GM23338 (cell line): Measurements from ENCODE around the gene NDOR1. TPM values are rescaled to one million over a fixed set of nuclear protein-coding genes. Genes with fewer than 3 reads are reported as not detected.

Source experiments
- ATAC-seq: fragments of 200-7000 bp; cut with Tn5 transposase; 3 replicates; pipeline ENCODE4 v1.9.1; 2020
- DNase-seq: peaks from one replicate; pipeline ENCODE4 v3.0.0-alpha.2; 2015; ENCODE audit warnings: low spot score
- H2AFZ ChIP-seq: fragments of 200-600 bp; sonication (generic); 2 replicates; pipeline ENCODE4 v1.8.0; 2016; ENCODE audit warnings: antibody characterized with exemption, mild to moderate bottlenecking, moderate library complexity
- H3F3A ChIP-seq: fragments of 200-600 bp; sonication (generic); replicated peaks from 2 replicates; pipeline ENCODE4 v1.8.0; 2017; ENCODE audit warnings: antibody characterized with exemption, mixed run types, low read depth
- H3K27ac ChIP-seq: fragments of 200-600 bp; sonication (generic); 2 replicates; pipeline ENCODE4 v1.6.1; 2016; ENCODE audit warnings: low read depth
- H3K27me3 ChIP-seq: fragments of 200-600 bp; sonication (generic); 2 replicates; pipeline ENCODE4 v1.8.0; 2016; ENCODE audit warnings: mild to moderate bottlenecking, mixed run types, moderate library complexity; ENCODE audit not compliant: insufficient read depth
- H3K36me3 ChIP-seq: fragments of 200-600 bp; sonication (generic); 2 replicates; pipeline ENCODE4 v1.8.0; 2016; ENCODE audit warnings: mild to moderate bottlenecking; ENCODE audit not compliant: insufficient read depth
- H3K4me1 ChIP-seq: fragments of 200-600 bp; sonication (generic); 2 replicates; pipeline ENCODE4 v1.8.0; 2016; ENCODE audit warnings: mild to moderate bottlenecking, moderate library complexity; ENCODE audit not compliant: insufficient read depth
- H3K4me2 ChIP-seq: fragments of 200-600 bp; sonication (generic); 2 replicates; pipeline ENCODE4 v1.7.1; 2017; ENCODE audit warnings: mixed run types
- H3K4me3 ChIP-seq: fragments of 200-600 bp; sonication (generic); 2 replicates; pipeline ENCODE4 v1.6.1; 2016; ENCODE audit warnings: mixed run types
- H3K79me2 ChIP-seq: fragments of 200-600 bp; sonication (generic); replicated peaks from 2 replicates; pipeline ENCODE4 v1.8.0; 2017; ENCODE audit warnings: mild to moderate bottlenecking; ENCODE audit not compliant: insufficient read depth
- H3K9me2 ChIP-seq: fragments of 200-600 bp; sonication (generic); 2 replicates; pipeline ENCODE4 v1.8.0; 2017; ENCODE audit not compliant: insufficient read depth
- H4K20me1 ChIP-seq: fragments of 200-600 bp; sonication (generic); replicated peaks from 2 replicates; pipeline ENCODE4 v1.8.0; 2017; ENCODE audit warnings: mild to moderate bottlenecking; ENCODE audit not compliant: insufficient read depth
- H3K27ac Mint-ChIP-seq: 2 replicates; pipeline ENCODE4 v1.8.0; 2020; ENCODE audit warnings: inconsistent platforms, mild to moderate bottlenecking, moderate library complexity, mixed read lengths
- H3K27me3 Mint-ChIP-seq: 3 replicates; pipeline ENCODE4 v1.8.0; 2022; ENCODE audit warnings: low read depth, mild to moderate bottlenecking, moderate library complexity, mixed read lengths, inconsistent platforms; ENCODE audit not compliant: insufficient read depth, poor library complexity
- H3K36me3 Mint-ChIP-seq: 3 replicates; pipeline ENCODE4 v1.8.0; 2021; ENCODE audit warnings: low read depth, mild to moderate bottlenecking, inconsistent platforms, moderate library complexity, mixed read lengths
- H3K4me1 Mint-ChIP-seq: 3 replicates; pipeline ENCODE4 v1.8.0; 2020; ENCODE audit warnings: mild to moderate bottlenecking, inconsistent platforms, mixed read lengths
- H3K4me3 Mint-ChIP-seq: 3 replicates; pipeline ENCODE4 v1.8.0; 2021; ENCODE audit warnings: moderate library complexity, mild to moderate bottlenecking, inconsistent platforms, mixed read lengths
- H3K9me3 Mint-ChIP-seq: 3 replicates; pipeline ENCODE4 v1.8.0; 2020; ENCODE audit warnings: moderate library complexity, mild to moderate bottlenecking, inconsistent platforms, mixed read lengths
- CREB1 ChIP-seq: fragments of 250-450 bp; sonication (Bioruptor Pico); IDR thresholded peaks from 2 replicates; pipeline ENCODE4 v1.5.0; 2020; ENCODE audit warnings: low read depth, mild to moderate bottlenecking, moderate library complexity
- CTCF ChIP-seq, 2 experiments: fragments of 200-600 bp in 1 of 2; sonication (generic) in 1 of 2; conservative IDR thresholded peaks; 2 replicates each; pipeline versions ENCODE4 v1.5.1 to v1.6.1; 2016 to 2017; ENCODE audit warnings: antibody characterized with exemption in 2 of 2, low read depth in 2 of 2, mild to moderate bottlenecking in 2 of 2, moderate library complexity in 1 of 2
- EZH2 ChIP-seq: fragments of 200-600 bp; sonication (generic); IDR thresholded peaks from one replicate; pipeline ENCODE4 v1.8.0; 2017; ENCODE audit warnings: antibody characterized with exemption, mild to moderate bottlenecking, low read depth; ENCODE audit not compliant: unreplicated experiment
- NANOG ChIP-seq: IDR thresholded peaks from 2 replicates; pipeline ENCODE4 v1.6.1; 2016; ENCODE audit warnings: antibody characterized with exemption, borderline replicate concordance
- STAT1 ChIP-seq: IDR thresholded peaks from one replicate; pipeline ENCODE4 v1.6.1; 2016; ENCODE audit warnings: antibody characterized with exemption; ENCODE audit not compliant: unreplicated experiment
- ZNF331 ChIP-seq: fragments of 250-450 bp; sonication (Bioruptor Pico); IDR thresholded peaks from 2 replicates; pipeline ENCODE4 v1.5.0; 2020; ENCODE audit warnings: low read depth, mild to moderate bottlenecking, moderate library complexity
- polyA plus RNA-seq: library from polyadenylated mRNA; unstranded; fragments of >200 nt; fragmentation: Nextera tagmentation; extraction: Ambion mirVana; gene quantifications from 2 replicates; pipeline ENCODE4 v1.2.1, GENCODE V29; 2016
- total RNA-seq: library from RNA; depleted of rRNA; stranded (reverse); fragments of >200 nt; shearing (Covaris generic); gene quantifications from 2 replicates; pipeline ENCODE4 v1.2.3, GENCODE V29; 2014
- TF ChIP-seq, protein P1 (sequence below): fragments of 250-450 bp; sonication (Bioruptor Pico); IDR thresholded peaks from 2 replicates; pipeline ENCODE4 v1.5.0; 2020; ENCODE audit warnings: mild to moderate bottlenecking, moderate library complexity
- TF ChIP-seq, protein P2 (sequence below): IDR thresholded peaks from one replicate; pipeline ENCODE4 v1.6.1; 2018; ENCODE audit warnings: antibody characterized with exemption; ENCODE audit not compliant: unreplicated experiment

The NDOR1 gene
- total and polyA plus RNA-seq, 2 experiments from 2014 or later: 19.4 to 38.1 TPM

DNA sequence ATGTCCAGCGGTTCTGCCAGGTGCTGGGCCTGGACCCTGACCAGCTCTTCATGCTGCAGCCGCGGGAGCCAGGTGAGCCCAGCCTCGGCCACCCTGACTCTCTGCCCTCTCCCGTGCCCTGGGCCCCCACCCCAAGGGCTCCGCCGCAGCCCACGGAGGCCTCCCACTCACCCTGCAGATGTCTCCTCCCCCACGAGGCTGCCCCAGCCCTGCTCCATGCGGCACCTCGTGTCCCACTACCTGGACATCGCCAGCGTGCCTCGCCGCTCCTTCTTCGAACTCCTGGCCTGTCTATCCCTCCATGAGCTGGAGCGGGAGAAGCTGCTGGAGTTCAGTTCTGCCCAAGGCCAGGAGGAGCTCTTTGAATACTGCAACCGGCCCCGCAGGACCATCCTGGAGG is 9.1 kb downstream of the NDOR1 start (continued):
- TF ChIP-seq, protein P1, sequence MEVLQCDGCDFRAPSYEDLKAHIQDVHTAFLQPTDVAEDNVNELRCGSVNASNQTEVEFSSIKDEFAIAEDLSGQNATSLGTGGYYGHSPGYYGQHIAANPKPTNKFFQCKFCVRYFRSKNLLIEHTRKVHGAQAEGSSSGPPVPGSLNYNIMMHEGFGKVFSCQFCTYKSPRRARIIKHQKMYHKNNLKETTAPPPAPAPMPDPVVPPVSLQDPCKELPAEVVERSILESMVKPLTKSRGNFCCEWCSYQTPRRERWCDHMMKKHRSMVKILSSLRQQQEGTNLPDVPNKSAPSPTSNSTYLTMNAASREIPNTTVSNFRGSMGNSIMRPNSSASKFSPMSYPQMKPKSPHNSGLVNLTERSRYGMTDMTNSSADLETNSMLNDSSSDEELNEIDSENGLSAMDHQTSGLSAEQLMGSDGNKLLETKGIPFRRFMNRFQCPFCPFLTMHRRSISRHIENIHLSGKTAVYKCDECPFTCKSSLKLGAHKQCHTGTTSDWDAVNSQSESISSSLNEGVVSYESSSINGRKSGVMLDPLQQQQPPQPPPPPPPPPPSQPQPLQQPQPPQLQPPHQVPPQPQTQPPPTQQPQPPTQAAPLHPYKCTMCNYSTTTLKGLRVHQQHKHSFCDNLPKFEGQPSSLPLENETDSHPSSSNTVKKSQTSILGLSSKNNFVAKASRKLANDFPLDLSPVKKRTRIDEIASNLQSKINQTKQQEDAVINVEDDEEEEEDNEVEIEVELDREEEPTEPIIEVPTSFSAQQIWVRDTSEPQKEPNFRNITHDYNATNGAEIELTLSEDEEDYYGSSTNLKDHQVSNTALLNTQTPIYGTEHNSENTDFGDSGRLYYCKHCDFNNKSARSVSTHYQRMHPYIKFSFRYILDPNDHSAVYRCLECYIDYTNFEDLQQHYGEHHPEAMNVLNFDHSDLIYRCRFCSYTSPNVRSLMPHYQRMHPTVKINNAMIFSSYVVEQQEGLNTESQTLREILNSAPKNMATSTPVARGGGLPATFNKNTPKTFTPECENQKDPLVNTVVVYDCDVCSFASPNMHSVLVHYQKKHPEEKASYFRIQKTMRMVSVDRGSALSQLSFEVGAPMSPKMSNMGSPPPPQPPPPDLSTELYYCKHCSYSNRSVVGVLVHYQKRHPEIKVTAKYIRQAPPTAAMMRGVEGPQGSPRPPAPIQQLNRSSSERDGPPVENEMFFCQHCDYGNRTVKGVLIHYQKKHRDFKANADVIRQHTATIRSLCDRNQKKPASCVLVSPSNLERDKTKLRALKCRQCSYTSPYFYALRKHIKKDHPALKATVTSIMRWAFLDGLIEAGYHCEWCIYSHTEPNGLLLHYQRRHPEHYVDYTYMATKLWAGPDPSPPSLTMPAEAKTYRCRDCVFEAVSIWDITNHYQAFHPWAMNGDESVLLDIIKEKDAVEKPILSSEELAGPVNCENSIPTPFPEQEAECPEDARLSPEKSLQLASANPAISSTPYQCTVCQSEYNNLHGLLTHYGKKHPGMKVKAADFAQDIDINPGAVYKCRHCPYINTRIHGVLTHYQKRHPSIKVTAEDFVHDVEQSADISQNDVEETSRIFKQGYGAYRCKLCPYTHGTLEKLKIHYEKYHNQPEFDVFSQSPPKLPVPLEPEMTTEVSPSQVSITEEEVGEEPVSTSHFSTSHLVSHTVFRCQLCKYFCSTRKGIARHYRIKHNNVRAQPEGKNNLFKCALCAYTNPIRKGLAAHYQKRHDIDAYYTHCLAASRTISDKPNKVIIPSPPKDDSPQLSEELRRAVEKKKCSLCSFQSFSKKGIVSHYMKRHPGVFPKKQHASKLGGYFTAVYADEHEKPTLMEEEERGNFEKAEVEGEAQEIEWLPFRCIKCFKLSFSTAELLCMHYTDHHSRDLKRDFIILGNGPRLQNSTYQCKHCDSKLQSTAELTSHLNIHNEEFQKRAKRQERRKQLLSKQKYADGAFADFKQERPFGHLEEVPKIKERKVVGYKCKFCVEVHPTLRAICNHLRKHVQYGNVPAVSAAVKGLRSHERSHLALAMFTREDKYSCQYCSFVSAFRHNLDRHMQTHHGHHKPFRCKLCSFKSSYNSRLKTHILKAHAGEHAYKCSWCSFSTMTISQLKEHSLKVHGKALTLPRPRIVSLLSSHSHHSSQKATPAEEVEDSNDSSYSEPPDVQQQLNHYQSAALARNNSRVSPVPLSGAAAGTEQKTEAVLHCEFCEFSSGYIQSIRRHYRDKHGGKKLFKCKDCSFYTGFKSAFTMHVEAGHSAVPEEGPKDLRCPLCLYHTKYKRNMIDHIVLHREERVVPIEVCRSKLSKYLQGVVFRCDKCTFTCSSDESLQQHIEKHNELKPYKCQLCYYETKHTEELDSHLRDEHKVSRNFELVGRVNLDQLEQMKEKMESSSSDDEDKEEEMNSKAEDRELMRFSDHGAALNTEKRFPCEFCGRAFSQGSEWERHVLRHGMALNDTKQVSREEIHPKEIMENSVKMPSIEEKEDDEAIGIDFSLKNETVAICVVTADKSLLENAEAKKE (CRISPR knock-in tag): no peak
- TF ChIP-seq NANOG: no peak
- TF ChIP-seq ZNF331: no peak
- no peak for TF ChIP-seq CREB1

DNA sequence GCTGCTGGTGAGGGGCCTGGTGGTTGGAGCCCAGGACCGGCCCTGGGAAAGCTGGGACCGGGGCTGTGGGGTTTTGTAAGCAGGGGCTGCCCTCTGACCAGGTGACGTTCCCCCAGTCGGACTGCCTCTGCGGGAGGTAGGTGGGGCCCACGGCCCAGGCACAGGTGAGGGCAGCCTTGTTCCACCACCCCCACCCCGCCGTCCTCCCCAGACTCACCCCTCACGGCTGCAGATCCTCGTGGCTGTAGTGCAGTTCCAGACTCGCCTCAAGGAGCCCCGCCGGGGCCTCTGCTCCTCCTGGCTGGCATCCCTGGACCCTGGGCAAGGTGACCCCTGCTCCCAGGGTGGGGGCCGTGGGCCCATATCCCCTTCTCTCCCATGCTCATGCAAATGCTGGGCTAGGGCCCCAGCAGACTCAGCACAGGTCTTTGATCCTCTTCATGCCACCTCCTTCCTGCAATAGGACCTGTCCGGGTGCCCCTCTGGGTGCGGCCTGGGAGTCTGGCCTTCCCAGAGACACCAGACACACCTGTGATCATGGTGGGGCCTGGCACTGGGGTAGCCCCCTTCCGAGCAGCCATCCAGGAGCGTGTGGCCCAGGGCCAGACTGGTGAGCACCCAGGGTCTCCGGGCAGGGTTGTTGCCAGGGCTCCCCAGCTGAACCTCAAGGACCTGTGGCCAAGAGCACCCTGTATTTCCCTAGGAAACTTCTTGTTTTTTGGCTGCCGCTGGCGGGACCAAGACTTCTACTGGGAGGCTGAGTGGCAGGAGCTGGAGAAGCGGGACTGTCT is 9.9 kb downstream of the NDOR1 start:
- H3K9me3 Mint-ChIP-seq: no peaks in the 10 kb centered on the region; the same call in 2 of the 3 replicates
- Histone ChIP-seq H3K79me2 (no peaks in the 10 kb centered on the region), H3K4me1 (0 out of 2 replicates have a peak, but pooled peaks cover 3% of the 10 kb centered on the region), H4K20me1 (no peaks in the 10 kb centered on the region; the same call in 1 of the 2 replicates), H3K4me3 (no peak overlapping the region), H3K27me3 (no peaks in the 10 kb centered on the region), H3F3A (0 out of 2 replicates have a peak, but pooled peaks cover 3% of the 10 kb centered on the region), H3K27ac (no peak overlapping the region), H3K9me2 (no peaks in the 10 kb centered on the region), H3K4me2 (no peak overlapping the region), H3K36me3 (no peaks in the 10 kb centered on the region), H2AFZ (no peak overlapping the region)
- H3K4me3 Mint-ChIP-seq: no peak overlapping the region
- no peak overlapping the region for H3K27ac Mint-ChIP-seq
- no peaks in the 10 kb centered on the region for H3K27me3 Mint-ChIP-seq
- ATAC-seq (no peak), DNase-seq (no peak)
- H3K36me3 Mint-ChIP-seq: peaks cover 5% of the 10 kb centered on the region; the same call in 2 of the 3 replicates
- peaks cover 7% of the 10 kb centered on the region; the same call in 2 of the 3 replicates for H3K4me1 Mint-ChIP-seq
- TF ChIP-seq, protein P2, sequence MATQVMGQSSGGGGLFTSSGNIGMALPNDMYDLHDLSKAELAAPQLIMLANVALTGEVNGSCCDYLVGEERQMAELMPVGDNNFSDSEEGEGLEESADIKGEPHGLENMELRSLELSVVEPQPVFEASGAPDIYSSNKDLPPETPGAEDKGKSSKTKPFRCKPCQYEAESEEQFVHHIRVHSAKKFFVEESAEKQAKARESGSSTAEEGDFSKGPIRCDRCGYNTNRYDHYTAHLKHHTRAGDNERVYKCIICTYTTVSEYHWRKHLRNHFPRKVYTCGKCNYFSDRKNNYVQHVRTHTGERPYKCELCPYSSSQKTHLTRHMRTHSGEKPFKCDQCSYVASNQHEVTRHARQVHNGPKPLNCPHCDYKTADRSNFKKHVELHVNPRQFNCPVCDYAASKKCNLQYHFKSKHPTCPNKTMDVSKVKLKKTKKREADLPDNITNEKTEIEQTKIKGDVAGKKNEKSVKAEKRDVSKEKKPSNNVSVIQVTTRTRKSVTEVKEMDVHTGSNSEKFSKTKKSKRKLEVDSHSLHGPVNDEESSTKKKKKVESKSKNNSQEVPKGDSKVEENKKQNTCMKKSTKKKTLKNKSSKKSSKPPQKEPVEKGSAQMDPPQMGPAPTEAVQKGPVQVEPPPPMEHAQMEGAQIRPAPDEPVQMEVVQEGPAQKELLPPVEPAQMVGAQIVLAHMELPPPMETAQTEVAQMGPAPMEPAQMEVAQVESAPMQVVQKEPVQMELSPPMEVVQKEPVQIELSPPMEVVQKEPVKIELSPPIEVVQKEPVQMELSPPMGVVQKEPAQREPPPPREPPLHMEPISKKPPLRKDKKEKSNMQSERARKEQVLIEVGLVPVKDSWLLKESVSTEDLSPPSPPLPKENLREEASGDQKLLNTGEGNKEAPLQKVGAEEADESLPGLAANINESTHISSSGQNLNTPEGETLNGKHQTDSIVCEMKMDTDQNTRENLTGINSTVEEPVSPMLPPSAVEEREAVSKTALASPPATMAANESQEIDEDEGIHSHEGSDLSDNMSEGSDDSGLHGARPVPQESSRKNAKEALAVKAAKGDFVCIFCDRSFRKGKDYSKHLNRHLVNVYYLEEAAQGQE: no peak
- TF ChIP-seq STAT1 (no peak), CTCF (conservative IDR thresholded peaks at IDR 0.05; ENCODE audit: low read depth in 2 of 2) (no peak), EZH2 (no peak)
